ENCODE results near the gene PINK1.

PINK1 gene

GRCh38 chr1:20610970-20611369, 22.3 kb upstream of the PINK1 start:
- DNase-seq (ENCODE audit: low read depth, low spot score): no peak

GRCh38 chr1:20611652-20612051, 21.6 kb upstream of the PINK1 start:
- DNase-seq (ENCODE audit: low read depth, low spot score): no peak

- DNase-seq (ENCODE audit: low read depth, low spot score): no peak
Measured at GRCh38 chr1:20612221-20612746, 21.0 kb upstream of the PINK1 start.

- no peak for DNase-seq (ENCODE audit: low read depth, low spot score)
Measured at GRCh38 chr1:20614131-20614579, 19.1 kb upstream of the PINK1 start.

GRCh38 chr1:20615946-20616846, 17.1 kb upstream of the PINK1 start:
- no peak for DNase-seq (ENCODE audit: low read depth, low spot score)

- no peak for DNase-seq (ENCODE audit: low read depth, low spot score)
Measured at GRCh38 chr1:20616847-20617487, 16.3 kb upstream of the PINK1 start.

GRCh38 chr1:20618550-20618949, 14.7 kb upstream of the PINK1 start:
- DNase-seq (ENCODE audit: low read depth, low spot score): no peak

GRCh38 chr1:20619999-20620398, 13.3 kb upstream of the PINK1 start:
- DNase-seq (ENCODE audit: low read depth, low spot score): no peak

GRCh38 chr1:20621012-20621411, 12.2 kb upstream of the PINK1 start:
- DNase-seq (ENCODE audit: low read depth, low spot score): no peak

GRCh38 chr1:20624709-20625108, 8.5 kb upstream of the PINK1 start:
- DNase-seq (ENCODE audit: low read depth, low spot score): no peak

- no peak for DNase-seq (ENCODE audit: low read depth, low spot score)
Measured at GRCh38 chr1:20625176-20626097, 7.8 kb upstream of the PINK1 start.

GRCh38 chr1:20626098-20626427, 7.2 kb upstream of the PINK1 start:
- no peak for DNase-seq (ENCODE audit: low read depth, low spot score)

GRCh38 chr1:20626524-20626923, 6.7 kb upstream of the PINK1 start:
- DNase-seq (ENCODE audit: low read depth, low spot score): no peak

GRCh38 chr1:20630729-20631128, 2.5 kb upstream of the PINK1 start:
- no peak for DNase-seq (ENCODE audit: low read depth, low spot score)

GRCh38 chr1:20632386-20632785, 872 bp upstream of the PINK1 start:
- DNase-seq (ENCODE audit: low read depth, low spot score): no peak

GRCh38 chr1:20634065-20634593, 871 bp downstream of the PINK1 start:
- no peak for DNase-seq (ENCODE audit: low read depth, low spot score)

- DNase-seq (ENCODE audit: low read depth, low spot score): no peak
Measured at GRCh38 chr1:20634594-20635084, 1.4 kb downstream of the PINK1 start.

- DNase-seq (ENCODE audit: low read depth, low spot score): no peak
Measured at GRCh38 chr1:20636785-20637347, 3.6 kb downstream of the PINK1 start.

- no peak for DNase-seq (ENCODE audit: low read depth, low spot score)
Measured at GRCh38 chr1:20640183-20640597, 6.9 kb downstream of the PINK1 start.

- DNase-seq (ENCODE audit: low read depth, low spot score): no peak
Measured at GRCh38 chr1:20641975-20642374, 8.7 kb downstream of the PINK1 start.

GRCh38 chr1:20643080-20643479, 9.8 kb downstream of the PINK1 start:
- no peak for DNase-seq (ENCODE audit: low read depth, low spot score)
